H1 (cell line): Measurements from ENCODE around the gene HSD17B8. TPM values are rescaled to one million over a fixed set of nuclear protein-coding genes. Genes with fewer than 3 reads are reported as not detected.

Experiments
- CTCF ChIA-PET: fragments of 300-600 bp; sonication (Branson Sonifier 250); formaldehyde crosslinking; loops from one replicate; lab custom pipeline; 2021; ENCODE audit not compliant: partially characterized antibody; lab: Charles Lee
- POLR2A ChIA-PET: fragments of 300-600 bp; sonication (Branson Sonifier 250); formaldehyde crosslinking; loops from one replicate; lab custom pipeline; 2021; ENCODE audit warnings: inconsistent platforms; ENCODE audit not compliant: partially characterized antibody; lab: Charles Lee
- DNase-seq, 2 experiments: peaks; one replicate each; pipeline versions ENCODE4 v3.0.0 to v3.0.0-alpha.2; 2010 to 2022; ENCODE audit warnings: low spot score in 2 of 2, low read depth in 1 of 2, mixed read lengths in 1 of 2
- FAIRE-seq: peaks from 2 replicates; lab custom pipeline; 2011; peaks lifted over from hg19 to GRCh38; lab: Jason Lieb, UNC
- H2AFZ ChIP-seq: 2 replicates; pipeline ENCODE4 v1.8.1; 2012; ENCODE audit warnings: low read length, inconsistent platforms
- H2AK5ac ChIP-seq: 2 replicates; pipeline ENCODE4 v1.6.1; 2013; ENCODE audit warnings: low read depth, low read length
- H2BK120ac ChIP-seq: replicated peaks from 2 replicates; pipeline ENCODE3; 2013; ENCODE audit warnings: low read depth, low read length, inconsistent platforms
- H2BK12ac ChIP-seq: 2 replicates; pipeline ENCODE4 v1.6.1; 2013; ENCODE audit warnings: low read depth, low read length
- H2BK15ac ChIP-seq: 2 replicates; pipeline ENCODE4 v1.6.1; 2013; ENCODE audit warnings: low read length
- H2BK20ac ChIP-seq: 2 replicates; pipeline ENCODE4 v1.6.1; 2013; ENCODE audit warnings: low read length
- H2BK5ac ChIP-seq: 2 replicates; pipeline ENCODE4 v1.6.1; 2013; ENCODE audit warnings: low read depth, low read length
- H3K14ac ChIP-seq: 2 replicates; pipeline ENCODE4 v1.6.1; 2013; ENCODE audit warnings: inconsistent platforms; ENCODE audit not compliant: insufficient read length
- H3K18ac ChIP-seq: 2 replicates; pipeline ENCODE4 v1.6.1; 2013; ENCODE audit warnings: low read length; ENCODE audit errors: extremely low read depth
- H3K23ac ChIP-seq: 2 replicates; pipeline ENCODE4 v1.6.1; 2013; ENCODE audit warnings: inconsistent platforms; ENCODE audit not compliant: insufficient read length
- H3K23me2 ChIP-seq: 2 replicates; pipeline ENCODE4 v1.6.1; 2013; ENCODE audit warnings: low read depth, low read length
- H3K27ac ChIP-seq: 2 replicates; pipeline ENCODE4 v1.6.1; 2011; ENCODE audit warnings: low read depth, low read length, inconsistent platforms
- H3K27me3 ChIP-seq, 4 experiments: replicated peaks in 1 of 4; 1 replicate in 1 of 4; 2 replicates in 3 of 4; pipeline versions ENCODE4 v1.6.1 to v1.8.1; 2011 to 2013; ENCODE audit warnings: low read length in 3 of 4, mild to moderate bottlenecking in 3 of 4, inconsistent platforms in 2 of 4, mixed read lengths in 2 of 4, moderate library complexity in 1 of 4; ENCODE audit not compliant: control insufficient read depth in 3 of 4, insufficient read depth in 3 of 4; ENCODE audit errors: extremely low read depth in 1 of 4
- H3K36me3 ChIP-seq, 4 experiments: 2 replicates each; pipeline versions ENCODE4 v1.6.1 to v1.8.1; 2011 to 2013; ENCODE audit warnings: mild to moderate bottlenecking in 4 of 4, low read length in 3 of 4, moderate library complexity in 2 of 4, control low read depth in 1 of 4, inconsistent platforms in 1 of 4; ENCODE audit not compliant: insufficient read depth in 4 of 4, control insufficient read depth in 2 of 4
- H3K4ac ChIP-seq: replicated peaks from 2 replicates; pipeline ENCODE3; 2013; ENCODE audit warnings: low read length, low read depth, mixed read lengths, inconsistent platforms; ENCODE audit not compliant: insufficient read length
- H3K4me1 ChIP-seq, 4 experiments: replicated peaks in 1 of 4; 1 replicate in 1 of 4; 2 replicates in 3 of 4; pipeline versions ENCODE4 v1.6.1 to v1.8.1; 2011 to 2013; ENCODE audit warnings: low read length in 3 of 4, inconsistent platforms in 2 of 4, mixed read lengths in 1 of 4; ENCODE audit not compliant: insufficient read depth in 4 of 4, control insufficient read depth in 3 of 4
- H3K4me2 ChIP-seq, 2 experiments: 2 replicates each; pipeline versions ENCODE4 v1.6.1 to v1.8.1; 2011 to 2013; ENCODE audit warnings: low read depth in 2 of 2, low read length in 2 of 2, control low read depth in 1 of 2, inconsistent platforms in 1 of 2, mild to moderate bottlenecking in 1 of 2; ENCODE audit not compliant: insufficient read depth in 1 of 2
- H3K4me3 ChIP-seq, 4 experiments: fragments of 200-600, 300-600 bp in 1 of 4; sonication (generic), shearing (Covaris generic), sonication (Bioruptor Twin) in 1 of 4; 2 replicates each; pipeline versions ENCODE4 v1.5.1 to v1.8.1; 2011 to 2016; ENCODE audit warnings: low read length in 4 of 4, low read depth in 3 of 4, control low read depth in 2 of 4, inconsistent platforms in 2 of 4, mild to moderate bottlenecking in 2 of 4, mixed read lengths in 1 of 4, moderate library complexity in 1 of 4; ENCODE audit not compliant: insufficient read depth in 2 of 4; ENCODE audit errors: extremely low read depth in 1 of 4
- H3K56ac ChIP-seq: replicated peaks from 2 replicates; pipeline ENCODE3; 2013; ENCODE audit warnings: low read depth, mild to moderate bottlenecking, mixed read lengths, low read length, inconsistent platforms; ENCODE audit not compliant: insufficient read length
- H3K79me1 ChIP-seq: 2 replicates; pipeline ENCODE4 v1.6.1; 2013; ENCODE audit warnings: low read depth, low read length, control low read depth
- H3K79me2 ChIP-seq, 2 experiments: 2 replicates each; pipeline versions ENCODE4 v1.6.1 to v1.8.1; 2012 to 2013; ENCODE audit warnings: low read length in 2 of 2, mild to moderate bottlenecking in 2 of 2, inconsistent platforms in 1 of 2; ENCODE audit not compliant: insufficient read depth in 2 of 2, control insufficient read depth in 1 of 2
- H3K9ac ChIP-seq, 4 experiments: replicated peaks in 1 of 4; 1 replicate in 1 of 4; 2 replicates in 3 of 4; pipeline versions ENCODE4 v1.6.1 to v1.8.1; 2011 to 2013; ENCODE audit warnings: low read depth in 3 of 4, low read length in 3 of 4, control low read depth in 2 of 4, mild to moderate bottlenecking in 2 of 4, moderate library complexity in 2 of 4, inconsistent platforms in 1 of 4; ENCODE audit errors: extremely low read depth in 1 of 4
- H3K9me3 ChIP-seq, 2 experiments: 2 replicates each; pipeline versions ENCODE4 v1.6.1 to v1.8.1; 2012 to 2013; ENCODE audit warnings: mild to moderate bottlenecking in 2 of 2, moderate library complexity in 2 of 2, control low read depth in 1 of 2, inconsistent platforms in 1 of 2, low read depth in 1 of 2, low read length in 1 of 2, mixed read lengths in 1 of 2; ENCODE audit not compliant: insufficient read depth in 2 of 2
- H4K20me1 ChIP-seq, 2 experiments: replicated peaks in 1 of 2; 2 replicates each; pipeline versions ENCODE3 to v1.8.1; 2011 to 2013; ENCODE audit warnings: inconsistent platforms in 2 of 2, low read length in 2 of 2, mild to moderate bottlenecking in 1 of 2; ENCODE audit not compliant: insufficient read depth in 2 of 2, control insufficient read depth in 1 of 2
- H4K5ac ChIP-seq: 2 replicates; pipeline ENCODE4 v1.6.1; 2013; ENCODE audit warnings: low read length, low read depth, mixed read lengths, inconsistent platforms; ENCODE audit not compliant: insufficient read length
- H4K8ac ChIP-seq: 2 replicates; pipeline ENCODE4 v1.8.0; 2013; ENCODE audit warnings: mild to moderate bottlenecking, moderate library complexity, low read length, inconsistent platforms; ENCODE audit not compliant: insufficient read depth; ENCODE audit errors: extremely low read depth
- H4K91ac ChIP-seq: replicated peaks from 2 replicates; pipeline ENCODE3; 2013; ENCODE audit warnings: low read length, mixed read lengths, inconsistent platforms; ENCODE audit not compliant: insufficient read length
- ATF3 ChIP-seq: IDR thresholded peaks from 2 replicates; pipeline ENCODE4 v1.6.1; 2011; ENCODE audit warnings: low read depth, mild to moderate bottlenecking, low read length; ENCODE audit not compliant: insufficient read depth
- BCL11A ChIP-seq, 2 experiments: IDR thresholded peaks; one replicate each; pipeline ENCODE4 v1.6.1; 2011; ENCODE audit warnings: low read depth in 2 of 2, low read length in 2 of 2, mild to moderate bottlenecking in 2 of 2
- CBX5 ChIP-seq: fragments of 300-800, 300-1000 bp; sonication (generic); IDR thresholded peaks from 2 replicates; pipeline ENCODE4 v1.7.1; 2016; ENCODE audit warnings: antibody characterized with exemption, low read length, low read depth
- CEBPB ChIP-seq: IDR thresholded peaks from 2 replicates; pipeline ENCODE4 v1.6.1; 2012; ENCODE audit warnings: low read depth, low read length
- CTBP2 ChIP-seq: IDR thresholded peaks from 2 replicates; pipeline ENCODE4 v1.7.0; 2011; ENCODE audit warnings: borderline replicate concordance, mild to moderate bottlenecking, moderate library complexity, mixed read lengths, low read length; ENCODE audit not compliant: insufficient read depth, insufficient read length
- SIRT6 ChIP-seq: IDR thresholded peaks from one replicate; pipeline ENCODE4 v1.7.1; 2012; ENCODE audit warnings: low read length, inconsistent platforms
- WGBS, 2 experiments: shearing (Covaris generic) in 1 of 2; methylation state at CpG; one replicate each; pipeline versions ENCODE4 v1.1.6 to v1.1.7; 2013 to 2015; ENCODE audit warnings: low lambda C conversion rate in 2 of 2, mixed read lengths in 2 of 2, inconsistent platforms in 1 of 2, low coverage in 1 of 2, missing lambda C conversion rate in 1 of 2; ENCODE audit not compliant: insufficient replicate concordance in 2 of 2, insufficient coverage in 1 of 2, insufficient read length in 1 of 2; ENCODE audit errors: extremely low coverage in 1 of 2, missing lambda C conversion rate in 1 of 2; 5-methylcytosine and 5-hydroxymethylcytosine counted together
- polyA plus RNA-seq, 7 experiments: library from polyadenylated mRNA; depleted of rRNA in 3 of 7; stranded (reverse) in 5 of 7; unstranded in 2 of 7; fragments of >200 nt in 5 of 7; fragments of 200-250 nt in 2 of 7; gene quantifications; 1 replicate in 5 of 7; 2 replicates in 1 of 7; 4 replicates in 1 of 7; pipeline versions ENCODE4 v1.2.1 to v1.2.3, GENCODE V29; 2011 to 2013; ENCODE audit warnings: missing spikeins in 2 of 7, mixed read lengths in 2 of 7
- total RNA-seq: library from RNA; stranded (reverse); fragmentation: NEBNext Ultra II Directional; extraction: Animal tissue kit (Norgen Biotek cat#: 25700); gene quantifications from 2 replicates; pipeline ENCODE4 v1.2.1, GENCODE V29; 2021

Gene HSD17B8
- total and polyA plus RNA-seq, 2 of the 8 experiments (the other 6 are each of a cell fraction or from before 2014, with no cell fraction given) = 3.3 to 17.1 TPM

- Histone ChIP-seq H3K79me1 (no peaks in the 10 kb centered on the region), H3K4me1 (peaks cover 0 to 10% (median 7%) of the 10 kb centered on the region in 4 experiments; a peak in 4 of 7 replicates), H3K23ac (no peak overlapping the region), H4K8ac (no peak overlapping the region), H3K36me3 (peaks cover 0 to 2% (median 0%) of the 10 kb centered on the region in 4 experiments; a peak in 1 of 8 replicates), H3K79me2 (no peaks in the 10 kb centered on the region), H4K20me1 (no peaks in the 10 kb centered on the region), H2AFZ (no peak overlapping the region), H3K4ac (no peak overlapping the region), H2AK5ac (no peak overlapping the region), H3K4me3 (no peak overlapping the region), H3K18ac (no peak overlapping the region), H2BK5ac (no peak overlapping the region), H3K9me3 (no peaks in the 10 kb centered on the region), H3K9ac (no peak overlapping the region), H3K56ac (no peak overlapping the region), H2BK20ac (no peak overlapping the region), H3K27me3 (peaks cover 0 to 17% (median 9%) of the 10 kb centered on the region in 4 experiments; a peak in 6 of 7 replicates), H4K91ac (no peak overlapping the region), H2BK15ac (no peak overlapping the region), H3K27ac (no peak overlapping the region), H3K14ac (no peak overlapping the region), H4K5ac (no peak overlapping the region), H3K4me2 (no peak overlapping the region), H3K23me2 (peaks cover 9% of the 10 kb centered on the region; the same call in 1 of the 2 replicates), H2BK12ac (no peak overlapping the region), H2BK120ac (no peak overlapping the region)
- no peak for FAIRE-seq
- CTCF ChIA-PET = interaction anchor here (0.7 to 7.9 kb wide), 8 partner anchors 8 to 266 kb away, joined by 3 to 107 read pairs (median 18); partner anchors contain the start of genes B3GALT4, HSD17B8 and RING1
- 94 to 100% methylated on average over 2 to 6 of the region's 6 CpGs for whole genome bisulfite sequencing, 2 experiments
- no peak for DNase-seq
- TF ChIP-seq BCL11A (IDR thresholded peaks at IDR 0.05; ENCODE audit: low read depth in 2 of 2, low read length in 2 of 2) = no peak
- no peak for TF ChIP-seq CEBPB
- TF ChIP-seq ATF3 = no peak
- no peak for TF ChIP-seq SIRT6
- TF ChIP-seq CBX5 = no peak
- TF ChIP-seq CTBP2 = no peak
- POLR2A ChIA-PET = interaction anchor here (0.8 to 3.0 kb wide), 5 partner anchors 9 to 53 kb away, joined by 3 to 26 read pairs (median 12); partner anchors contain the start of genes B3GALT4, RPS18 and VPS52
These were observed 47.0 kb downstream of the HSD17B8 start for GRCh38 chr6:33251395-33252012.
